HG02970 (cell line): ENCODE data around the gene NGEF.

Experiments
- ATAC-seq: cut with Tn5 transposase; IDR thresholded peaks from one replicate; pipeline ENCODE4 v1.9.1; 2021; ENCODE audit warnings: mild to moderate bottlenecking, moderate library complexity, moderate number of reproducible peaks; ENCODE audit not compliant: unreplicated experiment, low FRiP score

NGEF gene

DNA sequence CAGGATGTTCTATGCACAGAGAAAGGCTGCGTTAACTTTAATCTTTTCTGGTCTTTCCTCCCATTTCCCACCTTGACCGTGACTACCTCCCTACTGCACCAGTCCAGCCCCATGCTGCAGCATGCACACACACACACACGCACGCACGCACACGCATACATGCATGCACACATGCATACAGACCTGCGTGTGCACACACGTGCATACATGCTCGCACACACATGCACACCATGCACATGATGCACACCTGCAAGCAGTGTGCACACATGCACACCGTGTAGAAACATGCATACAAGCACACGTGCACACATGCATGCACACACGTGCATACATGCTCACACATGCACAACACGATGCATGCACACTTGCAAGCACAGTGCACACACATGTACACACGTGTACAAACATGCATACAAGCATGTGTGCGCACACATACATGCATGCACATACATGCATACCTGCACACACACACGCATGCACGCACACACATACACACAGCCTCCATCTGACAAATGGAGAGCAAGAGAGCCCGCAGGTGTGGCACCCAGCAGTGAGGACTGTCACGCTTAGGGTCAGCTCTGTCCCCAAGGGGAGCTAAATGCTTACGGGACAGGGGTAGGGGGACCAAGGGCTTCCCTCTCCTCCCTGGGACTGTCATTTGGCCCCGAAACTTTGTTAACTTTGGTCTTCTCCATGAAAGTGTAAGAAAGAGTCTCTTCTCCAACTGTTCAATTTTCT is 124.8 kb downstream of the NGEF start:
- no peak for ATAC-seq

GRCh38 chr2:232887171-232887850 is 125.7 kb downstream of the NGEF start:
- ATAC-seq = no peak

- ATAC-seq = no peak
These were observed 126.4 kb downstream of the NGEF start for GRCh38 chr2:232886632-232887031.

DNA sequence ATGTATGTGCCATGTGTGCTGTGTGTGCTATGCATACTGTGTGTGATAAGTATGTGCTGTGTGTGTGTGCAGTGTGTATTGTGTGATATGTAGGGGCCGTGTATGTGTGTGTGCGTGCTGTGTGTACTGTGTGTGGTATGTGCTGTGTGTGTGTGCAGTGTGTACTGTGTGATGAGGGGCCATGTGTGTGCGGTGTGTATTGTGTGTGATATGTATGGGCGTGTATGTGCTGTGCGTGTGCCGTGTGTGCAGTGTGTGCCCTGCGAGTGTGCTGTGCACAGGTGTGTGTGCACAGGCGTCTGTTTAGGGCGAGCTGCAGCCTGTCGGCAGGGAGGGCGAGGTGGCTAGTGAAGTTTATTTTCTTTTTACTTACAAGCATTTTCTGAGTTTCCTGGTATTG is 126.9 kb downstream of the NGEF start:
- ATAC-seq = no peak

DNA sequence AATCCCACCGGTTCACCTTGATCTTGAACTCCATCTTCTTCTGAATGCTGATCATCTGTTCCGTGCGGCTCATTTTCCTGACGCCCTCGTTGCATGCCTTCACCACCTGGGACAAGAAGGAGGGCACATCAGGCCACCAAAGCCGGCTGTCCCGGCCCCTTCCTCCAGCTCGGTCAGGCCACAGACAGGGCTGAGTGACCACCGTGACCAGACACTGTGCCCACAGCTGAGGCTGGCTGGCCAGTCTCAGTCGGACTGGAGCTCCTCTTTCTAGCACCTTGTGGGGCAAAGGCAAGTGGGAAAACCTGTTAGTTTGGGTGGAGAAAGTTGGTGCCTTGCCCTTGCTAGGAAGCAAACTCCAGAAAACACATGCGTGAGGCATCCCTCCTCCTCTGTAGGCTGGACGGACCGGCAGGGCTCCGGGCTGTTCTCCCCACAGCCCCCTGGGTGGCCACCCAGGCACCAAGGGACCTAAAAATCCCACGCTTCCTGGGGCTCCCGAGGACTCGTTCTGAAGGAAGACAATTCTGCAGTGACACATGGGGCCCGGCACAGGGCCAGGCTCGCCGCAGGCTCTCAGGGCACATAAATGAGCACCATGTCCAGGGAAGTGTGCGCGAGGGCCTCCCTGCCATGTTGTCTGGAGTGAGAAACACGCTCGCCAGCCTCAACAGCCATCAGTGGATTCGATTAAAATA is 127.6 kb downstream of the NGEF start:
- no peak for ATAC-seq

- no peak for ATAC-seq
These were observed 128.3 kb downstream of the NGEF start for GRCh38 chr2:232884549-232885263.

DNA sequence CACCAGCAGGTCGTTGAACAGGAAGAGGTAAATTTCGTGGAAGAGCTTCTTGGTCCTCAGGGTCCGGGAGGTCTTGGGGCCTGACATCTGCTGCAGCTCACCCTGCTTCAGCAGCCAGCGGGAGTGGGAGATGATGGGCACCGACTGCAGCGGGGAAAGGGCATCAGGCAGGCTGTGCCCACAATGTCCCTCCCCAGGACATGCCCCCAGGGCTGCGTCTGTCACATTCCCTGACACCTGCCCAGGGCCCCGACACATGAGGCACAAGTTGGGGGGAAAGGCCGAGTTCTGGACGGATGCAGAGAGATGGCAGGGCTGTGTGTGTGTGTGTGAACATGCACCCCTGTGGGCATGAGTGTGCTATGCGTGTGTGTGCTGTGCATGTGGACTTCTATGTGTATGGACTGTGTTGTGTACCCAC is 129.0 kb downstream of the NGEF start:
- ATAC-seq = no peak

- no peak for ATAC-seq
These were observed 129.8 kb downstream of the NGEF start for GRCh38 chr2:232883116-232883721.

DNA sequence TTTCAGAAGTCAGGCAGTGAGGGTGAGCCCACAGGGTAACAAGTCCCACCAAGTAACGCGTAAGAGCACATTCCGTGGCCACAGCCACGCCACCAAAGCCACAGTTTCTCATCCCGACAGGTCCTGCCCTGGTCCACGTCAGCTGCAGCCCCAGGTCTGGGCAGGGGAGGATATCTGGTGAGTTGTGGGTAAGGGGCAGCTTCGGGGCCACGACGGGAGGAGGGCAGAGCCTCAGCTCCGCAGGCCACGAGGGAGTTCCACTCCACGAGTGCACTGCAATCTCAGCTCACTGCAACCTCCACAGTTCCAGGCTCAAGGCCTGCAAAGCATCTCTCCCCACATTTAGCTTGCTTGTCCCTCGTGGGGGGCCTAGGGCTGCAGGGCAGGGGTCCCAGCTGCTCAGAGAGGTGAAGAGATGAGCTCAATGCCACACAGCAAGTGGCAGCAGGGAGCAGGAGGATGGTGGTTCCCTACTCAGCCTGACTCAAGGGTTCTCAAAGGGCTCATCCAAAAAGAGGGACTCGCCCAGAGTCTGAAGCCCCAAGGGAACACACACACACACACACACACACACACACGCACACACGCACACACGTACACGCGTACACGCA is 130.4 kb downstream of the NGEF start:
- ATAC-seq = no peak

DNA sequence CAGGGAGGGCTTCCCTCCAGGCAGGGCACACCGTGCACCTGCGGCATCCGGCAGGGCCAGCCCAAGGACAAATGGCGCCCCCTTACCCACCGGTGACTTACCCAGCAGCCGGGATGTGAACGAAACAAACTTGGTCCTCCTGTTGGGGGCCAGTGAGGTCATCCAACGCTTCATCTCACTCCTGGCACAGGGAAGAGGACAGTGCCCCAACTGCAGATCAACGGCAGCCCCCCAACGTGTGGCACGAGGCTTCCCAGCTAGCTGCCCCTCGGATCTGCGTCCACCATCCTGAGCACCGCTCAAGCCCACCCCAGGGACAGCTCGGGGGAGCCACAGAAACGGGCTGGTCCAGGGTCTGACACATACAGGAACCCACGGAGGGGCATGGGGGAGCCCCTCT is 131.0 kb downstream of the NGEF start:
- ATAC-seq = no peak

- no peak for ATAC-seq
These were observed 132.2 kb downstream of the NGEF start for GRCh38 chr2:232880764-232881351.

DNA sequence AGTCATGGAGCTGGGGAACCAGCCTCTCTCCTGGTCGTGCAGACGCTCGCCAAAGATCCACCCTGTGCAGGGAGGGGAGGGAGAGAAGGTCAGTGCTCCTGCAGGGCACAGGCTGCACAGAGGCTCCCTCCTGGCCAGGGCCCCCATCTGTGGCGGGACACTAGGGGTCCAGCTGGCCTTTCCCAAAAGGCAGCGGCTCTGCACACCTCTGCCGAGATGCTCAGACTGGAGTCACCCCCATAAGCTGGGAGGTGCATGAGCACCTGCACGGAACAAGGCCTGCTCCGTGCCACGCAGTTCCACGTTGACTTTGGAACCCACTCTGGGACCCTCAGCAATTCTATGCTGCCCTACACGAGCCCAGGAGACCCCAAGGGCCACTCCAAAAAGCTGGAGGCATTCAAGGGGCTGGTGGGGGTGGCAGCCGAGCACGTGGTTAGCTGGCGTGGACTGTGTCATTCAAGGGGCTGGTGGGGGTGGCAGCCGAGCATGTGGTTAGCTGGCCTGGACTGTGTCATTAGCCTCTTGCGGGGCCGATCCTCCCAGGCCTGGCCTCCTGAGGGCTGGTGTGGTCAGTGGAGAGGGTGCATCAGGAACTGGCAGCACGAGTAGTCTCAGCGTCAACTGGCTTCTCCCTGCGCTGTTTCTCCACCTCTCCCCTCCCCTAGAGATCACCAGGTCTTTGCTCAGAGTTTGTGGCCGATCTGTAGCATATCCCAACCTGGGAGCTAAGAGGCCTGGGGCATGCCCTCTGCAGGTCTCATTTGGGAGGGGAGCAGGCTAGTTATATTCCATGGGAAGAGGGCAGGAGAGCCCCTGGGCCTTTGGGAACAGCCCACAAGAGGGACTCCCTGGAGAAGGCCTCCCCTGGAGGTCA is 133.2 kb downstream of the NGEF start:
- ATAC-seq = no peak

DNA sequence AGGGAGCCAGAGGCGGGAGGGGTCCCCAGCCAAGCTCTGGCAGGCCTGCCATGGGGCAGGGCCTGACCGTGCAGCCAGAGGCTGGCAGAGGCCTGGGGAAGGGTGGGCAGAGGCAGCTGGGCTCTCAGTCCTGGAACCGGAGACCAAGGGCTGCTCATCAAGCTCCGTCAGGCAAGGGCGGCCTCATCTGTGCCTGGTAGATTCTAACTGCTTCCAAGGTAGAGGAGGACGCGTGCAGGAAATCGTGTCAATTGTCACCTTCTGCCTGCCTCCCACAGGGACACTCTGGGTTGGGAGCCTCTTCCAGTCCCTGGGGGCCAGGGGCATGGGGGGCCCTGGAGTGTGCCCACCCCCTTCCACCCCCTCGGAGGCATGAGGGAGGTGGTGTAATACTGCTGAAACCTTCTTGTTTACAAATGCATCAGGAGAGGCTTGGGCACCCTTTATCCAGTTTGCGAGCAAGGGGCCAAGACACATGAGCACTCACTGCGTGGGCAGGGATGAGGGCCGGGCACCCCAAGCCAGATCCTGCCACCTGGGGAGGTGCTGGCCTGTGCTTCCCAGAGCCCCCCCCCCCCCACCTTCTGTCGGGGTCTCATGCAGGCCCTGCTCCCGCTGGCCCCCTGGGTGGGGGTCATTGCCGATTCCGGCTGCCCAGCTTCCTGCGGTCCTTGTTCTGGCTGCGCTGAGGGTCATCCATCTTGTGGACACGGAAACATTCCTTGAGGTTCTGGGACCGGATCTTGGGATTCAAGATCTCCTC is 134.0 kb downstream of the NGEF start:
- no peak for ATAC-seq

DNA sequence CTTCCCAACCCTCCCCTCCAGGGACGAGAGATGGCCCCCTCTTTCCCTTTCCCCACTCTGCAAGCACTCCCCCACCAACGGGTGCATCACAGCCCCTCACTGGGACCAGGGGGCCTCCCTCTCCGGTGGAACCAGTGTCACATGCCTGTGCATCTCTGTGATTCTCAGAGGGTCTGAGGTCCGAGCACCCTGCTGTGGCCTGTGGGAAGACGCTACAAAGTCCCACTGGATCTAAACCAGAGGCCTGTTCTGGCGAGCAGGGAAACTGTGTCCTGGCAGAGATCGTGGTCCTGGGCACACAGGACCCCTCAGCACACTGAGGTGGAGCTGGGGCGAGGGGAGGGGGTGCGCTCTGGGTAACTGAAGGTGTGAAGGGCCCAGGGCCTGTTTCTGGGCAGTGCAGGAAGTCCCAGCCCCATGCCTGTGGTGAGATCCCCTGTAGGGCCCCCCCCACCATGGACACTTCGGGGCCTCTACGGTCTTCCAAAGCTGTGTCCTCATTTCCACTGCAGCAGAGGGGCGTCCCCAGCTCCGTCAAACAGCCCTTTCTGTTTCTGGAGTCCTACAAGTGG is 135.0 kb downstream of the NGEF start:
- ATAC-seq = no peak

DNA sequence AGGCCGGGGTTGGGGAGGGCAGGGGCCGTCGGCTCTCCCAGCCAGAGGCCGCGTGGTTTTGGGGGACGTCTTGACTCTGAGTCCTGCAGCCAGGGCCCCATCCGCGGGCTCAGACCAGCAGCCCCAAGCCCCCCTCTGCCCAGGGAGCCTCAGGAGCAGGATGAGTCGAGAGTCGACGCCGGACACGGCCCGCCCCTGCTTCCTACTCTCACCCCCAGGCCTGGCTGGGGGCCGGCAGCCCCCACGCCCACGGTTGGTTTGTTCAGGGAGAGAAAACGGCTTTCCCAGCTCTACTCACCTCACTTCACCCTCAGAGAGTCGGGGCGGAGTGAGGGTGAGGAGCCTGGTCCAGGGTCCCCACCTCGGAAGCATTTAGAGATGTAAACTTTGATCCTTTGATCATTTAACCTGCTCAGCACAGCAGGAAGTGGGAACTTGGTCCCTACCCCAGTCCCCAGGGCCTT is 136.0 kb downstream of the NGEF start:
- no peak for ATAC-seq

- no peak for ATAC-seq
These were observed 136.7 kb downstream of the NGEF start for GRCh38 chr2:232876161-232876977.
